Measurements from ENCODE around the gene DGKI.
"Not testable (repeated sequence)": the region's sequence is repeated elsewhere in the genome, so short reads cannot be mapped to it uniquely, and the experiment has no call there.

Gene DGKI

GRCh38 chr7:137834552-137834951 is 12.2 kb downstream of the DGKI start:
- Histone ChIP-seq H2AFZ (ENCODE audit: low read depth) (no peak overlapping the region), H3K4me1 (ENCODE audit: low read depth, poor library complexity, severe bottlenecking) (no peaks in the 10 kb centered on the region), H3K9ac (no peak overlapping the region), H3K4me2 (no peak overlapping the region), H3K27me3 (ENCODE audit: insufficient read depth, low read depth) (no peaks in the 10 kb centered on the region), H3K27ac (no peak overlapping the region), H3K4me3 (IDR thresholded peaks at IDR 0.05; ENCODE audit: insufficient read depth, low read depth, low read length) (no peak overlapping the region), H3K79me2 (ENCODE audit: insufficient read depth, low read depth) (no peaks in the 10 kb centered on the region), H4K20me1 (ENCODE audit: insufficient read depth) (no peaks in the 10 kb centered on the region), H3K36me3 (ENCODE audit: insufficient read depth) (no peaks in the 10 kb centered on the region)
- TF ChIP-seq CTCF (conservative IDR thresholded peaks at IDR 0.05; ENCODE audit: low read depth, low read length) = no peak

- H3K4me2 ChIP-seq; H3K4me3 ChIP-seq (IDR thresholded peaks at IDR 0.05; ENCODE audit: insufficient read depth, low read depth, low read length); H4K20me1 ChIP-seq (ENCODE audit: insufficient read depth); H3K27me3 ChIP-seq (ENCODE audit: insufficient read depth, low read depth); H3K4me1 ChIP-seq (ENCODE audit: low read depth, poor library complexity, severe bottlenecking); H3K79me2 ChIP-seq (ENCODE audit: insufficient read depth, low read depth); H3K27ac ChIP-seq; H3K36me3 ChIP-seq (ENCODE audit: insufficient read depth); H3K9ac ChIP-seq; H2AFZ ChIP-seq (ENCODE audit: low read depth): not testable (repeated sequence)
Observed at GRCh38 chr7:137832990-137833389, 13.8 kb downstream of the DGKI start.

- H3K4me3 ChIP-seq (IDR thresholded peaks at IDR 0.05; ENCODE audit: insufficient read depth, low read depth, low read length) = no peak overlapping the region
- no peak overlapping the region for H3K4me2 ChIP-seq
- no peak overlapping the region for H3K27ac ChIP-seq
- H3K9ac ChIP-seq = no peak overlapping the region
- no peaks in the 10 kb centered on the region for H4K20me1 ChIP-seq (ENCODE audit: insufficient read depth)
- H3K36me3 ChIP-seq (ENCODE audit: insufficient read depth) = no peaks in the 10 kb centered on the region
- H2AFZ ChIP-seq (ENCODE audit: low read depth) = no peak overlapping the region
- H3K4me1 ChIP-seq (ENCODE audit: low read depth, poor library complexity, severe bottlenecking) = no peaks in the 10 kb centered on the region
- H3K27me3 ChIP-seq (ENCODE audit: insufficient read depth, low read depth) = no peaks in the 10 kb centered on the region
- TF ChIP-seq CTCF (conservative IDR thresholded peaks at IDR 0.05; ENCODE audit: low read depth, low read length) = no peak
- no peaks in the 10 kb centered on the region for H3K79me2 ChIP-seq (ENCODE audit: insufficient read depth, low read depth)
Observed at GRCh38 chr7:137832382-137832781, 14.4 kb downstream of the DGKI start.

GRCh38 chr7:137831555-137831954 is 15.2 kb downstream of the DGKI start:
- not testable (repeated sequence) for H3K4me1 ChIP-seq (ENCODE audit: low read depth, poor library complexity, severe bottlenecking); H3K36me3 ChIP-seq (ENCODE audit: insufficient read depth); H3K9ac ChIP-seq; H2AFZ ChIP-seq (ENCODE audit: low read depth); H3K27ac ChIP-seq; H3K79me2 ChIP-seq (ENCODE audit: insufficient read depth, low read depth); H3K27me3 ChIP-seq (ENCODE audit: insufficient read depth, low read depth); H4K20me1 ChIP-seq (ENCODE audit: insufficient read depth); H3K4me3 ChIP-seq (IDR thresholded peaks at IDR 0.05; ENCODE audit: insufficient read depth, low read depth, low read length); H3K4me2 ChIP-seq

GRCh38 chr7:137829337-137829992 is 17.3 kb downstream of the DGKI start:
- Histone ChIP-seq H4K20me1 (ENCODE audit: insufficient read depth) (no peaks in the 10 kb centered on the region), H3K79me2 (ENCODE audit: insufficient read depth, low read depth) (no peaks in the 10 kb centered on the region), H3K4me2 (no peak overlapping the region), H3K4me3 (IDR thresholded peaks at IDR 0.05; ENCODE audit: insufficient read depth, low read depth, low read length) (no peak overlapping the region), H3K27ac (no peak overlapping the region), H2AFZ (ENCODE audit: low read depth) (no peak overlapping the region), H3K36me3 (ENCODE audit: insufficient read depth) (no peaks in the 10 kb centered on the region), H3K27me3 (ENCODE audit: insufficient read depth, low read depth) (no peaks in the 10 kb centered on the region), H3K9ac (no peak overlapping the region), H3K4me1 (ENCODE audit: low read depth, poor library complexity, severe bottlenecking) (no peaks in the 10 kb centered on the region)
- TF ChIP-seq CTCF (conservative IDR thresholded peaks at IDR 0.05; ENCODE audit: low read depth, low read length) = no peak

Data from KMS-11 (cell line).